SU-DHL-6 (cell line): ENCODE measurements around the gene SLC30A4.
A peak's percentile ranks its signal among the peaks of the same experiment; 100 is the strongest.

Source experiments
- H2AFZ ChIP-seq: fragments of 200-600 bp; sonication (generic); 2 replicates; pipeline ENCODE4 v1.6.1; 2014; ENCODE audit warnings: low read depth, mild to moderate bottlenecking, moderate library complexity, mixed read lengths, antibody characterized with exemption, low read length; ENCODE audit not compliant: severe bottlenecking
- H3F3A ChIP-seq: fragments of 200-600 bp; shearing (Covaris generic); 2 replicates; pipeline ENCODE4 v1.6.0; 2016; ENCODE audit warnings: antibody characterized with exemption, mild to moderate bottlenecking; ENCODE audit not compliant: insufficient read depth
- H3K27ac ChIP-seq: fragments of 200-600 bp; sonication (generic); 2 replicates; pipeline ENCODE4 v1.5.1; 2016; ENCODE audit warnings: low read depth, mild to moderate bottlenecking, low read length, moderate library complexity, mixed read lengths
- H3K27me3 ChIP-seq: fragments of 200-600 bp; sonication (generic), shearing (Covaris generic); 2 replicates; pipeline ENCODE4 v1.6.0; 2014; ENCODE audit warnings: mild to moderate bottlenecking, low read length
- H3K36me3 ChIP-seq: fragments of 200-600 bp; sonication (generic); 2 replicates; pipeline ENCODE4 v1.6.1; 2014; ENCODE audit warnings: mild to moderate bottlenecking, low read length, mixed read lengths
- H3K4me2 ChIP-seq: fragments of 300-600, 200-600 bp; shearing (Covaris generic), sonication (generic); 2 replicates; pipeline ENCODE4 v1.6.0; 2014; ENCODE audit warnings: low read length, low read depth, mild to moderate bottlenecking; ENCODE audit not compliant: poor library complexity, severe bottlenecking
- H3K4me3 ChIP-seq: fragments of 200-600 bp; sonication (generic); 2 replicates; pipeline ENCODE4 v1.5.1; 2014; ENCODE audit warnings: antibody characterized with exemption, low read length, mild to moderate bottlenecking, mixed read lengths; ENCODE audit not compliant: insufficient read depth, poor library complexity, severe bottlenecking
- H3K79me2 ChIP-seq: fragments of 200-600 bp; sonication (generic); 2 replicates; pipeline ENCODE4 v1.6.1; 2014; ENCODE audit warnings: mild to moderate bottlenecking, low read length, moderate library complexity; ENCODE audit not compliant: insufficient read depth
- H3K9ac ChIP-seq: fragments of 200-600 bp; sonication (generic); 2 replicates; pipeline ENCODE4 v1.7.0; 2014; ENCODE audit warnings: mild to moderate bottlenecking, low read length
- H3K9me2 ChIP-seq: fragments of 200-600 bp; sonication (generic); replicated peaks from 2 replicates; pipeline ENCODE4 v1.6.1; 2014; ENCODE audit warnings: low read length; ENCODE audit not compliant: insufficient read depth
- H3K9me3 ChIP-seq: fragments of 200-600 bp; sonication (generic); 2 replicates; pipeline ENCODE4 v1.6.1; 2014; ENCODE audit warnings: low read length, mixed read lengths; ENCODE audit not compliant: insufficient read depth
- H4K20me1 ChIP-seq: fragments of 200-600 bp; sonication (generic); 2 replicates; pipeline ENCODE4 v1.6.1; 2014; ENCODE audit warnings: low read depth, mild to moderate bottlenecking, antibody characterized with exemption, low read length, moderate library complexity, mixed read lengths
- CTCF ChIP-seq: fragments of 200-600 bp; sonication (generic); IDR thresholded peaks from one replicate; pipeline ENCODE4 v1.5.1; 2017; ENCODE audit warnings: antibody characterized with exemption, mild to moderate bottlenecking, low read length, moderate library complexity; ENCODE audit not compliant: insufficient read depth, poor library complexity, severe bottlenecking
- EZH2phosphoT487 ChIP-seq: fragments of 200-600 bp; sonication (generic), shearing (Covaris generic); conservative IDR thresholded peaks from 2 replicates; pipeline ENCODE4 v1.6.1; 2018; ENCODE audit warnings: mild to moderate bottlenecking, antibody characterized with exemption, low read length, moderate library complexity, mixed read lengths

Gene SLC30A4

GRCh38 chr15:45458746-45459403, 63.7 kb downstream of the SLC30A4 start:
- Histone ChIP-seq H3K4me2 (peak overlapping the region; percentile 80), H3K9me2 (no peaks in the 10 kb centered on the region), H3K9ac (no peak overlapping the region), H3K36me3 (no peaks in the 10 kb centered on the region), H3K9me3 (no peaks in the 10 kb centered on the region), H3K4me3 (peak overlapping the region; percentile 39), H3K79me2 (no peaks in the 10 kb centered on the region), H3F3A (peaks cover 10% of the 10 kb centered on the region; the same call in 1 of the 2 replicates), H3K27me3 (no peaks in the 10 kb centered on the region), H3K27ac (peak overlapping the region; percentile 40; the same call in 1 of the 2 replicates), H4K20me1 (no peaks in the 10 kb centered on the region), H2AFZ (peak overlapping the region; percentile 65)
- TF ChIP-seq EZH2phosphoT487: no peak
- peak; percentile 59 for TF ChIP-seq CTCF

DNA sequence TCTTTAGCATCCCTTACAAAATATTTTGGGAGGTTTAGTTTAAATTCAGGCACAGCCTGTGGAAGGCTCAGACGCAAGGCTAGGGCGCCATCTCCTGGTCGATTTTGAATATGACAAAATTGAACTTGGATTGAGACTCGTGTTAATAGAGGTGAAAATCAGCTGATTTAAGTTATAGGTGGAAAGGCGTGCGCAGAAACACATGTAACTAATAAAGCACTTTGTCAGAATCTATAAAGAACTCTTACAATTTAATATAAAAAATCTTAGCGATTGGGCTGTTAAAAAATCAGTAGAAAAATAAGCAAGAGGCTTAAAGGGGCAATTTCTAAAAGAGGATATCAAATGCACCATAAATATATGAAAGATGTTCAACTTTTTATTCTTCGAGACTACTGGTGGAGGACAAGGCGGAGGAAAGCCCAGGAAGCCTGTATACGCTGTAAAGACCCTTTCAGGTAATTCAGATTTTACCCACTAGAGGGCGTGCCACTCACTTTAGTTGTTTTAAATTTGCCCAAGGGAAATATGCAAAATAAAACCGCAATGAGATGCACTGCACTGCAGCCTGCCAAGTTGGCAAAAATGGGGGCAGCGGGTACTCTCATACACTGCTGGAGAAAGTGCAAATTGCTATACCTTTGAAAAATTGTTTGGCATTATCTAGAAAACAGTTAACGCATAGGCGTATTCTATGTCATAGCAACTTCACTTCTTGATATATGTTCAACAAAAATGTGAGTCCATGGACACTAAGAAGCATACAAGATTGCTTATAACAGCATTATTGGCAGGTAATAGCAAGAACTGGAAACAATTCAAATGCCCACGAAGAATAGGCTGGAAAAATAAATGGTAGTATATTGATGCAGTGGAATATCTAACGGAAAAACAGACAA, 64.7 kb downstream of the SLC30A4 start:
- Histone ChIP-seq H3K27me3 (no peaks in the 10 kb centered on the region), H3K4me3 (peak overlapping the region; percentile 39), H3K9me3 (no peaks in the 10 kb centered on the region), H4K20me1 (no peaks in the 10 kb centered on the region), H3K9me2 (no peaks in the 10 kb centered on the region), H3K27ac (peak overlapping the region; percentile 50), H3K36me3 (no peaks in the 10 kb centered on the region), H3K9ac (no peak overlapping the region; the same call in 1 of the 2 replicates), H3K4me2 (peak overlapping the region; percentile 80), H3K79me2 (no peaks in the 10 kb centered on the region), H2AFZ (peak overlapping the region; percentile 65), H3F3A (peaks cover 10% of the 10 kb centered on the region; the same call in 1 of the 2 replicates)
- TF ChIP-seq CTCF: peak; percentile 51
- TF ChIP-seq EZH2phosphoT487: no peak

DNA sequence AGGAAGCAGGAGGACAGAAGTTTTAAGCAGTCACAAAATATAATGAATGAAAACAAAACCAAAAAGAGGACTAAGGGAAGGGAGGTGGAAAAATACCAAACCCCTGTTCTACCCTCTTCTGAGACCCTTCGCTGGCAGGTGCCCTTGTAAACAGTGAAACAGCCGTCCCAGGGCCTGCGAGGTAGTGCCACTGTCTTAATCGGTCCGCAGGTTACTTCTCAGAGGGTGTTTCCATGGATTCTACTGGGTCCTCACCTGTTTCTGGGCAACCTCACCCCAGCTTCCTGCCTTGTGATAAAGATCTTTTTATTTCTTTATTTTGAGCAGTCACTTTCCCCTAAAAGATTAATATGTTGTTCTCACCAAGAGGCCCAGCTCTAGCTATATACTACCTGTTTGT, 65.3 kb downstream of the SLC30A4 start:
- no peaks in the 10 kb centered on the region for H3K9me3 ChIP-seq
- H3K4me3 ChIP-seq: no peak overlapping the region
- H2AFZ ChIP-seq: peak overlapping the region; percentile 28
- no peaks in the 10 kb centered on the region for H4K20me1 ChIP-seq
- H3K4me2 ChIP-seq: no peak overlapping the region
- no peaks in the 10 kb centered on the region for H3K36me3 ChIP-seq
- TF ChIP-seq CTCF (no peak), EZH2phosphoT487 (no peak)
- H3K79me2 ChIP-seq: no peaks in the 10 kb centered on the region
- peaks cover 10% of the 10 kb centered on the region; the same call in 1 of the 2 replicates for H3F3A ChIP-seq
- no peak overlapping the region for H3K27ac ChIP-seq
- H3K9ac ChIP-seq: no peak overlapping the region
- no peaks in the 10 kb centered on the region for H3K27me3 ChIP-seq
- H3K9me2 ChIP-seq: no peaks in the 10 kb centered on the region
